ENCODE measurements around the gene TIMP3.

Gene TIMP3

GRCh38 chr22:32800158-32800882, 1.2 kb upstream of the TIMP3 start:
- Histone ChIP-seq H3K9me2 (replicated peaks; ENCODE audit: low read depth, low read length) (no peaks in the 10 kb centered on the region), H3K9me3 (ENCODE audit: insufficient read depth, low read depth, low read length) (no peaks in the 10 kb centered on the region), H3K4me1 (ENCODE audit: insufficient read depth, low read length, poor library complexity, severe bottlenecking) (no peaks in the 10 kb centered on the region), H3K4me2 (ENCODE audit: low read depth, low read length, poor library complexity, severe bottlenecking) (no peak overlapping the region), H3K4me3 (ENCODE audit: low read length, poor library complexity, severe bottlenecking) (no peak overlapping the region), H4K20me1 (ENCODE audit: insufficient read depth, low read length, poor library complexity, severe bottlenecking) (no peaks in the 10 kb centered on the region), H3K27me3 (ENCODE audit: insufficient read depth, low read length, poor library complexity, severe bottlenecking) (no peaks in the 10 kb centered on the region), H3K79me2 (ENCODE audit: insufficient read depth, low read length) (no peaks in the 10 kb centered on the region), H3K9ac (ENCODE audit: low read depth, low read length, poor library complexity, severe bottlenecking) (no peak overlapping the region), H2AFZ (ENCODE audit: low read length) (no peak overlapping the region), H3K36me3 (ENCODE audit: insufficient read depth, low read length) (no peaks in the 10 kb centered on the region), H3F3A (ENCODE audit: low read depth) (no peaks in the 10 kb centered on the region)
- no peak for TF ChIP-seq EZH2phosphoT487 (IDR thresholded peaks at IDR 0.05; ENCODE audit: borderline replicate concordance)
- no peak for TF ChIP-seq CTCF (conservative IDR thresholded peaks at IDR 0.05; ENCODE audit: low read length)

- Histone ChIP-seq H3K4me1 (ENCODE audit: insufficient read depth, low read length, poor library complexity, severe bottlenecking) (no peaks in the 10 kb centered on the region), H3K79me2 (ENCODE audit: insufficient read depth, low read length) (no peaks in the 10 kb centered on the region), H3K4me3 (ENCODE audit: low read length, poor library complexity, severe bottlenecking) (no peak overlapping the region), H3K9me2 (replicated peaks; ENCODE audit: low read depth, low read length) (no peaks in the 10 kb centered on the region), H3K27me3 (ENCODE audit: insufficient read depth, low read length, poor library complexity, severe bottlenecking) (no peaks in the 10 kb centered on the region), H3F3A (ENCODE audit: low read depth) (no peaks in the 10 kb centered on the region), H3K9me3 (ENCODE audit: insufficient read depth, low read depth, low read length) (no peaks in the 10 kb centered on the region), H3K36me3 (ENCODE audit: insufficient read depth, low read length) (no peaks in the 10 kb centered on the region), H2AFZ (ENCODE audit: low read length) (no peak overlapping the region), H3K4me2 (ENCODE audit: low read depth, low read length, poor library complexity, severe bottlenecking) (no peak overlapping the region), H3K9ac (ENCODE audit: low read depth, low read length, poor library complexity, severe bottlenecking) (no peak overlapping the region), H4K20me1 (ENCODE audit: insufficient read depth, low read length, poor library complexity, severe bottlenecking) (no peaks in the 10 kb centered on the region)
- TF ChIP-seq CTCF (conservative IDR thresholded peaks at IDR 0.05; ENCODE audit: low read length) (no peak), EZH2phosphoT487 (IDR thresholded peaks at IDR 0.05; ENCODE audit: borderline replicate concordance) (no peak)
Observed at GRCh38 chr22:32800994-32801536, 440 bp upstream of the TIMP3 start.

GRCh38 chr22:32802237-32802765, 796 bp downstream of the TIMP3 start:
- no peaks in the 10 kb centered on the region for H3K79me2 ChIP-seq (ENCODE audit: insufficient read depth, low read length)
- no peaks in the 10 kb centered on the region for H3F3A ChIP-seq (ENCODE audit: low read depth)
- H3K27me3 ChIP-seq (ENCODE audit: insufficient read depth, low read length, poor library complexity, severe bottlenecking) = no peaks in the 10 kb centered on the region
- H3K4me2 ChIP-seq (ENCODE audit: low read depth, low read length, poor library complexity, severe bottlenecking) = no peak overlapping the region
- no peaks in the 10 kb centered on the region for H3K36me3 ChIP-seq (ENCODE audit: insufficient read depth, low read length)
- no peaks in the 10 kb centered on the region for H4K20me1 ChIP-seq (ENCODE audit: insufficient read depth, low read length, poor library complexity, severe bottlenecking)
- TF ChIP-seq CTCF (conservative IDR thresholded peaks at IDR 0.05; ENCODE audit: low read length) (no peak), EZH2phosphoT487 (IDR thresholded peaks at IDR 0.05; ENCODE audit: borderline replicate concordance) (no peak)
- no peak overlapping the region for H2AFZ ChIP-seq (ENCODE audit: low read length)
- no peaks in the 10 kb centered on the region for H3K4me1 ChIP-seq (ENCODE audit: insufficient read depth, low read length, poor library complexity, severe bottlenecking)
- no peak overlapping the region for H3K4me3 ChIP-seq (ENCODE audit: low read length, poor library complexity, severe bottlenecking)
- H3K9me2 ChIP-seq (replicated peaks; ENCODE audit: low read depth, low read length) = no peaks in the 10 kb centered on the region
- H3K9ac ChIP-seq (ENCODE audit: low read depth, low read length, poor library complexity, severe bottlenecking) = no peak overlapping the region
- no peaks in the 10 kb centered on the region for H3K9me3 ChIP-seq (ENCODE audit: insufficient read depth, low read depth, low read length)
